OCI-LY3 (cell line): ENCODE measurements around the gene HSPA12B.

Experiments
- CTCF ChIP-seq: fragments of 200-600, 300-600 bp; sonication (generic); IDR thresholded peaks from 2 replicates; pipeline ENCODE4 v1.5.1; 2014; ENCODE audit warnings: antibody characterized with exemption, low read length, low read depth
- EZH2phosphoT487 ChIP-seq: fragments of 200-600 bp; shearing (Covaris generic); IDR thresholded peaks from 2 replicates; pipeline ENCODE4 v1.6.1; 2018; ENCODE audit warnings: antibody characterized with exemption, mixed run types, low read depth

DNA sequence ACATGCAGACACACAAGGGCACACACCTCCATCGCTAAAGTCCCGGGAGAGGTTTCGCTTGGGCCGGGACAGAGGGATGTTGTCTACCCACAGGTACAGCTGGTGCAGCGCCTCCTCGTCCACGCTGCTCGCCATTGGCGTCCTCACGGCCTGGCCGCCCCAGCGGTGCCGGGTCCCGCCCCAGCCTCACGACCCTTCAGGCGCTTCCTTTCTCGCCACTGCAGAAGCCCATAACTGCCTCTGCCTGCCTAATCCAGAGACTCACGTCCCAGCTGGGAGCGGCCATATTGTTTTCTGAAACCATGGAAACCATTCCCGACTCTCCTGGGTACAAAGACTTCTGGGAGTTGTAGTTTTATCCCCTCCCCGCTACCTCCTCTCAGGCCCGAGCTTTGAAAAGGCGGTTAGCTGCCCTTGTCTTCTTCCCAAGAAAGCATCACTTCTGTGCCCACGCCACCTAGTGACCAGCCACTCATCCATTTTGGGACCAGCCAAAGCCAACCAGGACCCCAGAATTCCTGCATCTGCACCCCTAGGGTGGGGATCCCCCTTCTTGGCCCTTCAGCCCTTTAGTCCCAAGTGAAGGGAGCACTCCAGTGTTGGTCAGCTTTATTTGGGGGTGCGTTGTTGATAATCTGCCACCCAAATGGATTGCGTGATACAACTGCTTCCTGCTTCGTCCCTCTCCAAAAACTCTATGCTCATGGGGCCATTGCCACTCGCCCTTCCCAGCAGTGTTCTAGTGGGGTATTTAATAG, 48.8 kb downstream of the HSPA12B start, which contains the start of gene SPEF1:
- TF ChIP-seq CTCF (peak; percentile 29), EZH2phosphoT487 (no peak)
